Measurements from ENCODE around the gene L1CAM.

DNA sequence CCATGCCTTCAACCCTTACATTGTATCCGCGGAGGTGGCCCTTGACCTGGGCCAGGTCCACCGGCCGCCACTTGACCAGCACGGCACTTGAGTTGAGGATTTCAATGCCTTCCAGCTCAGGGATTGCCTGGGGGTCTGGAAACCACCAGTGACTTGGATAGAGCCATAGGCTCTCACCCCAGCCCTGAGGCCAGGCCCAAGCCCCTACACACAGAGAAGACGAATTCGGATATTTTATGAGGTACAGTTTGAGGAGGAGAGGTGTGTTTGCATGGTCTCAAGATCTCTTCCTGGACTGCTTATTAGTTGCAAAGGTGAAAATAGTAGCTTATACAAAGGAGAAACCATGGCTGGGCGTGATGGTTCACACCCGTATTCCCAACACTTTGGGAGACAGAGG is 20.3 kb downstream of the L1CAM start:
- no peak for TF ChIP-seq CTCF (IDR thresholded peaks at IDR 0.05)
- no peak for TF ChIP-seq POLR2A (IDR thresholded peaks at IDR 0.05)
